Measurements from ENCODE around the gene ATG2A.
A peak's percentile ranks its signal among the peaks of the same experiment; 100 is the strongest.

DNA sequence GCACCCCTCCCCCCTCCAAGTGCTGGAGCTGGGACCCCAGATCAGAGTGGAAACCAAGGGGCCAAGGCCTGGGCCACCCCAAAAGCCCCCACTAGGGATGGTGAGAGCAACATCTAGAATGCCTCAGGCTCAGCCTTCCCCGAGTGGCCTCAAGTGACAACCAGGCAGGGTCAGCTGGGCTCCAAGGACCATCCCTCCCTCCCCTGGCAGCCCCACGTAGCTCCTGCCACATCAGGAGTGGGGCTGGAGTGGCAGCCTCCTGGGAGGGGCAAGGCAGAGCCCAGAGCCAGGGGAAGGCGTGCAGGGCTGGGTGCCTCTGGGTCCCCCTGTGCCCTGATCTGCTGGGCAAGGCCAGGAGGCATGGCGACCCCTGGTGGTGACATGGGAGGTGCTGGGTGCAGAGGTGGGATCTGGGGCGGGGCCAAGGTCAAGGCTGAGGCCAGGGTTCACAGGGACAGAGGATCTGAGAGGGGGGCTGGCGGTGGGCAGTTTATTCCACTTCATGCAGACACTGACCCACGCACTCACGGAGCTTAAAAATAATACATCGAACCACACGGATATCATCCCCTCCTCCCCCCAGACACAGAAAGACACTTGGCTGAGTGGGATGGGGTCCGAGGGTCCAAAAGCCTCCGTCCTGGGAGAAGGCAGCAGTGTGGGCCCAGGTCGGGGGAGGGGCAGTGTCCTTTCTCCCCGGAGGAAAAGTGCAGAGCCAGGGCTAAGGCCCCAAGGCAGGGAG is 22.8 kb downstream of the ATG2A start:
- TF ChIP-seq, protein P1, sequence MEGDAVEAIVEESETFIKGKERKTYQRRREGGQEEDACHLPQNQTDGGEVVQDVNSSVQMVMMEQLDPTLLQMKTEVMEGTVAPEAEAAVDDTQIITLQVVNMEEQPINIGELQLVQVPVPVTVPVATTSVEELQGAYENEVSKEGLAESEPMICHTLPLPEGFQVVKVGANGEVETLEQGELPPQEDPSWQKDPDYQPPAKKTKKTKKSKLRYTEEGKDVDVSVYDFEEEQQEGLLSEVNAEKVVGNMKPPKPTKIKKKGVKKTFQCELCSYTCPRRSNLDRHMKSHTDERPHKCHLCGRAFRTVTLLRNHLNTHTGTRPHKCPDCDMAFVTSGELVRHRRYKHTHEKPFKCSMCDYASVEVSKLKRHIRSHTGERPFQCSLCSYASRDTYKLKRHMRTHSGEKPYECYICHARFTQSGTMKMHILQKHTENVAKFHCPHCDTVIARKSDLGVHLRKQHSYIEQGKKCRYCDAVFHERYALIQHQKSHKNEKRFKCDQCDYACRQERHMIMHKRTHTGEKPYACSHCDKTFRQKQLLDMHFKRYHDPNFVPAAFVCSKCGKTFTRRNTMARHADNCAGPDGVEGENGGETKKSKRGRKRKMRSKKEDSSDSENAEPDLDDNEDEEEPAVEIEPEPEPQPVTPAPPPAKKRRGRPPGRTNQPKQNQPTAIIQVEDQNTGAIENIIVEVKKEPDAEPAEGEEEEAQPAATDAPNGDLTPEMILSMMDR (IDR thresholded peaks at IDR 0.05), result peak; percentile 96
- no peak for TF ChIP-seq ZFX (IDR thresholded peaks at IDR 0.05; ENCODE audit: borderline replicate concordance)

Data from 22Rv1 (cell line).